OCI-M1 (cell line): Measurements from ENCODE around the gene ECHDC3.
A peak's percentile ranks its signal among the peaks of the same experiment; 100 is the strongest.
"Not testable (repeated sequence)": the region's sequence is repeated elsewhere in the genome, so short reads cannot be mapped to it uniquely, and the experiment has no call there.

ENCODE experiments used
- DNase-seq: peaks from one replicate; lab custom pipeline; 2025; lab: John Stamatoyannopoulos, UW

Gene ECHDC3

GRCh38 chr10:11715815-11716494 is 26.2 kb upstream of the ECHDC3 start:
- no peak for DNase-seq

GRCh38 chr10:11716686-11717085 is 25.5 kb upstream of the ECHDC3 start:
- DNase-seq = peak; percentile 18

- DNase-seq = no peak
Measured at GRCh38 chr10:11719496-11720259, 22.5 kb upstream of the ECHDC3 start.

- peak; percentile 37 for DNase-seq
Measured at GRCh38 chr10:11720260-11720741, 21.9 kb upstream of the ECHDC3 start.

- no peak for DNase-seq
Measured at GRCh38 chr10:11721806-11722205, 20.4 kb upstream of the ECHDC3 start.

- no peak for DNase-seq
Measured at GRCh38 chr10:11723359-11723758, 18.8 kb upstream of the ECHDC3 start.

- DNase-seq = peak; percentile 88
Measured at GRCh38 chr10:11724938-11725776, 17.0 kb upstream of the ECHDC3 start.

- DNase-seq = no peak
Measured at GRCh38 chr10:11725912-11726311, 16.3 kb upstream of the ECHDC3 start.

GRCh38 chr10:11727563-11727962 is 14.6 kb upstream of the ECHDC3 start:
- no peak for DNase-seq

GRCh38 chr10:11728353-11728752 is 13.8 kb upstream of the ECHDC3 start:
- no peak for DNase-seq

GRCh38 chr10:11729790-11730315 is 12.3 kb upstream of the ECHDC3 start:
- no peak for DNase-seq

- no peak for DNase-seq
Measured at GRCh38 chr10:11730779-11731178, 11.4 kb upstream of the ECHDC3 start.

- not testable (repeated sequence) for DNase-seq
Measured at GRCh38 chr10:11736767-11737166, 5.4 kb upstream of the ECHDC3 start.

- not testable (repeated sequence) for DNase-seq
Measured at GRCh38 chr10:11737258-11738032, 4.7 kb upstream of the ECHDC3 start.

GRCh38 chr10:11740907-11741306 is 1.3 kb upstream of the ECHDC3 start:
- no peak for DNase-seq

GRCh38 chr10:11741608-11742007 is 574 bp upstream of the ECHDC3 start:
- no peak for DNase-seq

- no peak for DNase-seq
Measured at GRCh38 chr10:11742779-11743298, 657 bp downstream of the ECHDC3 start.

- no peak for DNase-seq
Measured at GRCh38 chr10:11743461-11744338, 1.5 kb downstream of the ECHDC3 start.

GRCh38 chr10:11745045-11745444 is 2.9 kb downstream of the ECHDC3 start:
- no peak for DNase-seq

- DNase-seq = peak; percentile 27
Measured at GRCh38 chr10:11746883-11747539, 4.8 kb downstream of the ECHDC3 start.
